ENCODE data around the gene ACSS1.

DNA sequence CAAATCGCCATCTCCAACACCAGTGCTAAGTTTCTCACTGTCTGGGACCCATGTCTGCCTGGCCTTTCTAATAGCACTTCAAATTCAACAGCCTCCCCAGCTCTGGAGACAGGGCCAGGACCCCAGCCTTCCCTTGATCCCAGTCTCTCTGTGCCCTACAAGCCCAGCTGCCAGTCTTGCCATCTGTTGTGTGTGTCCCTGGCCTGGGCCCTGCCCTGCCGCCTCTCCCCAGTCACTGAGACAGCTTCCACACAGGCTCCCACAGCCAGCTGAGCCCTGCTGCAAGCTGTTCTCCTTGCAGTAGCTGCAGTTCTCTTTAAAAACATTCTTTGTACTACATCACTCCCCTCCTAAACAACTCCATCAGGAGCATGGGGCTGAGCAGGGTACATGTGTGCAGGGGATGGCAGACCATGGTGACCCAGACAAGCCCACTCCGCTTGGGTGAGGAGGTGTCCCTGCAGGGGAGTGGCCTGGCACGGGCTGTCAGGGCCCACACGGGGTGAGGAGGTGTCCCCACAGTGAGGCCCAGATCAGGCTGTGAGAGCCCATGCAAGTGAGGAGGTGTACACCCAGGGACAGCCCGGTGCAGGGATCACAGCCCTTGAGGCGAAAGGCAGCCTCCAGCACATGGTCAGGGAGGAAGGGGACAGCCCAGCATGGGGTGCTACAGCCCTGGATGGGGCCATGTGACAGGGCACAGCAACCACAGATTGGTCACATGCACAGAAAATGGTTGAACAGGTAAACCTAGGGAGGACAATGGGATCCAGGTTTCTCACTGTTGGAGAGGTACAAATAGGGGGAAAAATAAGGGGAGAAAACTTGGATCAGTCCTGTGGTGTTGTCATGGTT is 92.6 kb downstream of the ACSS1 start:
- TF ChIP-seq, protein P1, sequence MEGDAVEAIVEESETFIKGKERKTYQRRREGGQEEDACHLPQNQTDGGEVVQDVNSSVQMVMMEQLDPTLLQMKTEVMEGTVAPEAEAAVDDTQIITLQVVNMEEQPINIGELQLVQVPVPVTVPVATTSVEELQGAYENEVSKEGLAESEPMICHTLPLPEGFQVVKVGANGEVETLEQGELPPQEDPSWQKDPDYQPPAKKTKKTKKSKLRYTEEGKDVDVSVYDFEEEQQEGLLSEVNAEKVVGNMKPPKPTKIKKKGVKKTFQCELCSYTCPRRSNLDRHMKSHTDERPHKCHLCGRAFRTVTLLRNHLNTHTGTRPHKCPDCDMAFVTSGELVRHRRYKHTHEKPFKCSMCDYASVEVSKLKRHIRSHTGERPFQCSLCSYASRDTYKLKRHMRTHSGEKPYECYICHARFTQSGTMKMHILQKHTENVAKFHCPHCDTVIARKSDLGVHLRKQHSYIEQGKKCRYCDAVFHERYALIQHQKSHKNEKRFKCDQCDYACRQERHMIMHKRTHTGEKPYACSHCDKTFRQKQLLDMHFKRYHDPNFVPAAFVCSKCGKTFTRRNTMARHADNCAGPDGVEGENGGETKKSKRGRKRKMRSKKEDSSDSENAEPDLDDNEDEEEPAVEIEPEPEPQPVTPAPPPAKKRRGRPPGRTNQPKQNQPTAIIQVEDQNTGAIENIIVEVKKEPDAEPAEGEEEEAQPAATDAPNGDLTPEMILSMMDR (IDR thresholded peaks at IDR 0.05) = no peak
- TF ChIP-seq ZFX (IDR thresholded peaks at IDR 0.05; ENCODE audit: borderline replicate concordance) = no peak
